ENCODE results near the gene CYFIP1. TPM values are rescaled to one million over a fixed set of nuclear protein-coding genes. Genes with fewer than 3 reads are reported as not detected.

The CYFIP1 gene
- total RNA-seq, 3 donors from 2014 or later (not counting 1 experiment from before 2014, with no cell fraction given): 6.4 to 9.2 (median 8.8) TPM

- no peaks in the 10 kb centered on the region for H3K36me3 ChIP-seq (ENCODE audit: control insufficient read depth, insufficient read depth, low read length)
- under 1% methylated on average over 88 of the region's 88 CpGs for WGBS (ENCODE audit: insufficient coverage)
- H3K4me3 ChIP-seq (ENCODE audit: low read length): peak overlapping the region; percentile 47
- peaks cover 15% of the 10 kb centered on the region in 2 donors for H3K4me1 Mint-ChIP-seq
- H3K9me3 Mint-ChIP-seq: no peaks in the 10 kb centered on the region
- no peak for TF ChIP-seq CTCF (IDR thresholded peaks at IDR 0.05)
- ATAC-seq: peak; percentile 33 to 72 (median 52)
- H3K27ac ChIP-seq (ENCODE audit: low read length): no peak overlapping the region
- intact Hi-C loops (cut with micrococcal nuclease): no loop called here
- peaks cover 16% of the 10 kb centered on the region in 2 donors for H3K27me3 Mint-ChIP-seq (ENCODE audit: low read depth in 2 of 2)
- peaks cover 10% of the 10 kb centered on the region for H3K27me3 ChIP-seq (ENCODE audit: control insufficient read depth, insufficient read depth, low read length)
- DNase-seq: peak in 1 of 2 donors; percentile 16
- peak overlapping the region; percentile 94 for H3K4me3 Mint-ChIP-seq
- H3K36me3 Mint-ChIP-seq: no peaks in the 10 kb centered on the region
- H3K9me3 ChIP-seq (ENCODE audit: control insufficient read depth, insufficient read depth, low read length): no peaks in the 10 kb centered on the region
- H3K27ac Mint-ChIP-seq: peak overlapping the region in 1 of 2 donors; percentile 77
- peaks cover 17% of the 10 kb centered on the region for H3K4me1 ChIP-seq (ENCODE audit: control insufficient read depth, insufficient read depth, low read length)
These were observed 655 bp downstream of the CYFIP1 start for GRCh38 chr15:22979238-22980188.

GRCh38 chr15:22978691-22979237 lies 1.4 kb downstream of the CYFIP1 start:
- H3K4me1 Mint-ChIP-seq: peaks cover 15% of the 10 kb centered on the region in 2 donors
- no peak for DNase-seq
- Histone ChIP-seq H3K9me3 (ENCODE audit: control insufficient read depth, insufficient read depth, low read length) (no peaks in the 10 kb centered on the region), H3K27me3 (ENCODE audit: control insufficient read depth, insufficient read depth, low read length) (peaks cover 10% of the 10 kb centered on the region), H3K4me3 (ENCODE audit: low read length) (peak overlapping the region; percentile 47), H3K27ac (ENCODE audit: low read length) (no peak overlapping the region), H3K4me1 (ENCODE audit: control insufficient read depth, insufficient read depth, low read length) (peaks cover 20% of the 10 kb centered on the region), H3K36me3 (ENCODE audit: control insufficient read depth, insufficient read depth, low read length) (no peaks in the 10 kb centered on the region)
- no peak for TF ChIP-seq CTCF (IDR thresholded peaks at IDR 0.05)
- H3K27me3 Mint-ChIP-seq (ENCODE audit: low read depth in 2 of 2): peaks cover 16% of the 10 kb centered on the region in 2 donors
- H3K27ac Mint-ChIP-seq: no peak overlapping the region
- intact Hi-C loops (cut with micrococcal nuclease): no loop called here
- WGBS (ENCODE audit: insufficient coverage): 20% methylated on average over 22 of the region's 22 CpGs
- no peaks in the 10 kb centered on the region for H3K9me3 Mint-ChIP-seq
- no peaks in the 10 kb centered on the region for H3K36me3 Mint-ChIP-seq
- H3K4me3 Mint-ChIP-seq: peak overlapping the region; percentile 94
- ATAC-seq: peak; percentile 19 to 44 (median 24)

- Mint-ChIP-seq H3K9me3 (no peaks in the 10 kb centered on the region), H3K4me3 (no peak overlapping the region), H3K36me3 (no peaks in the 10 kb centered on the region), H3K27me3 (ENCODE audit: low read depth in 2 of 2) (peaks cover 15 to 16% of the 10 kb centered on the region in 2 donors), H3K4me1 (peaks cover 14 to 18% of the 10 kb centered on the region in 2 donors), H3K27ac (peak overlapping the region in 1 of 2 donors; percentile 29)
- peaks cover 10% of the 10 kb centered on the region for H3K27me3 ChIP-seq (ENCODE audit: control insufficient read depth, insufficient read depth, low read length)
- H3K27ac ChIP-seq (ENCODE audit: low read length): no peak overlapping the region
- no peaks in the 10 kb centered on the region for H3K9me3 ChIP-seq (ENCODE audit: control insufficient read depth, insufficient read depth, low read length)
- no peaks in the 10 kb centered on the region for H3K36me3 ChIP-seq (ENCODE audit: control insufficient read depth, insufficient read depth, low read length)
- no peak for TF ChIP-seq CTCF (IDR thresholded peaks at IDR 0.05)
- 61% methylated on average over 4 of the region's 4 CpGs for WGBS (ENCODE audit: insufficient coverage)
- peak in 1 of 3 donors; percentile 43 for ATAC-seq
- no peak for DNase-seq
- H3K4me3 ChIP-seq (ENCODE audit: low read length): no peak overlapping the region
- intact Hi-C loops (cut with micrococcal nuclease): no loop called here
- peaks cover 15% of the 10 kb centered on the region for H3K4me1 ChIP-seq (ENCODE audit: control insufficient read depth, insufficient read depth, low read length)
These were observed 5.4 kb downstream of the CYFIP1 start for GRCh38 chr15:22974745-22975144.

Measured in natural killer cell (primary cell).